Ishikawa (cell line): ENCODE measurements around the gene DHRS13.

Source experiments
- CEBPB ChIP-seq: IDR thresholded peaks from 2 replicates; pipeline ENCODE4 v1.6.1; 2012
- CREB1 ChIP-seq: IDR thresholded peaks from 2 replicates; pipeline ENCODE4 v1.6.1; 2012; ENCODE audit warnings: low read depth
- EGR1 ChIP-seq: IDR thresholded peaks from 2 replicates; pipeline ENCODE4 v1.6.1; 2012
- EP300 ChIP-seq: IDR thresholded peaks from 2 replicates; pipeline ENCODE4 v1.6.1; 2012; ENCODE audit warnings: borderline replicate concordance
- FOXM1 ChIP-seq: IDR thresholded peaks from 2 replicates; pipeline ENCODE4 v1.6.1; 2012; ENCODE audit warnings: low read depth, borderline replicate concordance
- MAX ChIP-seq: IDR thresholded peaks from 2 replicates; pipeline ENCODE4 v1.6.1; 2012
- NFIC ChIP-seq: IDR thresholded peaks from 2 replicates; pipeline ENCODE4 v1.6.1; 2012
- RAD21 ChIP-seq: IDR thresholded peaks from 2 replicates; pipeline ENCODE4 v1.6.1; 2012; ENCODE audit warnings: low read depth
- REST ChIP-seq: IDR thresholded peaks from 2 replicates; pipeline ENCODE4 v1.6.1; 2012; ENCODE audit warnings: low read depth, mild to moderate bottlenecking
- TAF1 ChIP-seq: IDR thresholded peaks from 2 replicates; pipeline ENCODE4 v1.6.1; 2012; ENCODE audit warnings: low read depth, mild to moderate bottlenecking
- TCF12 ChIP-seq: IDR thresholded peaks from 2 replicates; pipeline ENCODE4 v1.6.1; 2012; ENCODE audit warnings: low read depth
- TEAD4 ChIP-seq: IDR thresholded peaks from 2 replicates; pipeline ENCODE4 v1.6.1; 2012
- USF1 ChIP-seq: IDR thresholded peaks from 2 replicates; pipeline ENCODE4 v1.6.1; 2012
- YY1 ChIP-seq: IDR thresholded peaks from 2 replicates; pipeline ENCODE4 v1.6.1; 2012; ENCODE audit warnings: low read depth
- ZBTB7A ChIP-seq: IDR thresholded peaks from 2 replicates; pipeline ENCODE4 v1.6.1; 2012; ENCODE audit warnings: low read depth

The DHRS13 gene

GRCh38 chr17:28885363-28885762 lies 17.5 kb downstream of the DHRS13 start:
- TF ChIP-seq EP300 = no peak
- TF ChIP-seq ZBTB7A = no peak

- TF ChIP-seq EGR1 (no peak), RAD21 (no peak), ZBTB7A (no peak), CEBPB (no peak)
These were observed 18.7 kb downstream of the DHRS13 start for GRCh38 chr17:28883967-28884702.

GRCh38 chr17:28882154-28882895 lies 20.6 kb downstream of the DHRS13 start:
- TF ChIP-seq TEAD4 = no peak
- TF ChIP-seq EP300 = no peak
- TF ChIP-seq MAX = no peak
- TF ChIP-seq TAF1 = no peak
- no peak for TF ChIP-seq NFIC
- TF ChIP-seq TCF12 = no peak
- no peak for TF ChIP-seq REST
- TF ChIP-seq CEBPB = no peak

DNA sequence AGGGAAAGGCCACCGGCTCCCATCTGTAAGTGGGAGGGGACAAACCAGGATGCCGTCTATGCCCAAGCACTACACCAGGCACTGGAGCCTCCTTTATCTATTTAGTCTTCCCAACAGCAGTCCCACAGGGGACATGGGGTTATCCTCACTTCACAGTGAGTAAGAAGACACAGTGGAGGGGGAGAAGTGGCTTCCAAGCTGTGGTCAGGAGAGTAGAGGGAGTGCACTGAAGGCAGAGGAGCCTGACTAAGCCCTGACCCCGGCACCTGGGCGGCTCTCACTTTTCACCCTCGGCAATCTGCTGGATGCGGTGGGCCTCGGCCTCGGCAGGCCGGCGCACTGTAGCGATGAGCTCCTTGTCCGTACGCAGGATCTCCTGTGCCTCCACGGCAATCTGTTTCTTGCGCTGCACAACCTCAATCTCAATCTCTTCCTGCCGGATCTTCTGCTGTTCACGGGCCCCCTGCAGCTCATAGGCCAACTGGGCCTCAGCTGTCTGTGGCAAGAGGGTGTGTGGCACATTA lies 21.3 kb downstream of the DHRS13 start:
- TF ChIP-seq CEBPB (no peak), TCF12 (no peak), RAD21 (no peak), CREB1 (no peak), REST (no peak), NFIC (no peak), USF1 (no peak), TAF1 (no peak), ZBTB7A (no peak), YY1 (no peak), TEAD4 (no peak), MAX (no peak), EGR1 (no peak), EP300 (no peak), FOXM1 (no peak)

DNA sequence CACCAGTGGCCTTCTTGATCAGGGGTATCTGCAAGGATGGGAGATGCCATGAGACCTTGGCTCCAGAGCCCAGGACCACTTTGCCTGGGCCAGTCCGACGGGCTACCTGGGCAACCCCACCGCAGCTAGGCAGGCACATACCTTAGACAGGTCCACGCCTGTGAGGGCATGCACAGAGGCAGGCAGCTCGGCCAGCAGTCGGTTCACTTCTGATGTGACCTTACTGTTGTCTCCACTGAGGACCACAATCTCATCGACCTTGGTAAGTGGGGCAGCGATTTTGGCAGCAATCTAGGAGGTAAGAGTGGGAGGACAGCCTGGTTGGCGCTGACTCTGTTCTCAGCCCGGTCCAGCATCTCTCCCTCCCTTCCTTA lies 22.3 kb downstream of the DHRS13 start:
- no peak for TF ChIP-seq EP300
- TF ChIP-seq EGR1 = no peak
- no peak for TF ChIP-seq ZBTB7A
- TF ChIP-seq YY1 = no peak
- TF ChIP-seq TEAD4 = no peak
- TF ChIP-seq TCF12 = no peak
- no peak for TF ChIP-seq NFIC
- TF ChIP-seq MAX = no peak

- TF ChIP-seq NFIC (no peak), EGR1 (no peak), TCF12 (no peak), TEAD4 (no peak), EP300 (no peak), CREB1 (no peak), USF1 (no peak), FOXM1 (no peak)
These were observed 22.9 kb downstream of the DHRS13 start for GRCh38 chr17:28879886-28880571.
